Stimulated activated naive CD8-positive, alpha-beta T cell treated with anti-CD3 and anti-CD28 coated beads, Interleukin-15, amount 100 ng/mL, for 72 hours (primary cell): ENCODE data around the gene MYO3B.
"Not testable (repeated sequence)": the region's sequence is repeated elsewhere in the genome, so short reads cannot be mapped to it uniquely, and the experiment has no call there.

Experiments
- ATAC-seq: fragments of 150-1000 bp; cut with Tn5 transposase; 2 replicates; pipeline ENCODE4 v1.10.0; 2021; ENCODE audit warnings: mild to moderate bottlenecking, moderate library complexity
- DNase-seq, 2 donors: peaks; one replicate each; pipeline ENCODE4 v3.0.0; 2021 to 2022
- H3K27ac Mint-ChIP-seq, 2 donors: one replicate each; pipeline ENCODE4 v1.8.0; 2022; ENCODE audit warnings: mild to moderate bottlenecking in 2 of 2, mixed read lengths in 2 of 2, moderate library complexity in 2 of 2
- H3K27me3 Mint-ChIP-seq: one replicate; pipeline ENCODE4 v1.8.0; 2022; ENCODE audit warnings: mixed read lengths
- H3K4me1 Mint-ChIP-seq: one replicate; pipeline ENCODE4 v1.8.0; 2022; ENCODE audit warnings: mild to moderate bottlenecking, mixed read lengths
- H3K4me3 Mint-ChIP-seq, 2 donors: one replicate each; pipeline ENCODE4 v1.8.0; 2022; ENCODE audit warnings: mild to moderate bottlenecking in 2 of 2, mixed read lengths in 2 of 2, moderate library complexity in 1 of 2
- H3K9me3 Mint-ChIP-seq, 2 donors: one replicate each; pipeline ENCODE4 v1.8.0; 2022; ENCODE audit warnings: mixed read lengths in 2 of 2

Gene MYO3B

DNA sequence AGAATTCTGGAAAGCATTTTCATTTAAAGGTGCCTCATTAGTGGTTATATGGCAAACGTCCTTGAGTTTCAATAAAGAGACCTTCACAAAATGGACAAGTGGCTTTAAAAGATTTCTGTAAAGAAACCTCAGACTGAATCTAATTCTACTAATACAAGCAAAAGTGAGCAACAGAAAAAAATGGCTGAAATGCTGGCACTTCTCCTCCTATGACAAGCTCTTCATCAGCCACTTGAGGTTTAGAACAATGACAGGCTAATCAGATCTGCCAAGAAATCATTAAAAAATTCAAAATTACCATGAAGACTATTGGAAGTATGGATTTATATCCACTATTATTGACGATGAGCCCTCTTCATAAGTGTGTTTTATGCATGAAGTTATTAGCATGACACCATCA, 71.8 kb downstream of the MYO3B start:
- H3K9me3 Mint-ChIP-seq = peaks cover 0 to 8% of the 10 kb centered on the region in 2 donors
- peaks cover 48% of the 10 kb centered on the region for H3K27me3 Mint-ChIP-seq
- ATAC-seq (no peak), DNase-seq (no peak)
- H3K4me3 Mint-ChIP-seq = no peak overlapping the region
- no peaks in the 10 kb centered on the region for H3K4me1 Mint-ChIP-seq
- H3K27ac Mint-ChIP-seq = no peak overlapping the region

DNA sequence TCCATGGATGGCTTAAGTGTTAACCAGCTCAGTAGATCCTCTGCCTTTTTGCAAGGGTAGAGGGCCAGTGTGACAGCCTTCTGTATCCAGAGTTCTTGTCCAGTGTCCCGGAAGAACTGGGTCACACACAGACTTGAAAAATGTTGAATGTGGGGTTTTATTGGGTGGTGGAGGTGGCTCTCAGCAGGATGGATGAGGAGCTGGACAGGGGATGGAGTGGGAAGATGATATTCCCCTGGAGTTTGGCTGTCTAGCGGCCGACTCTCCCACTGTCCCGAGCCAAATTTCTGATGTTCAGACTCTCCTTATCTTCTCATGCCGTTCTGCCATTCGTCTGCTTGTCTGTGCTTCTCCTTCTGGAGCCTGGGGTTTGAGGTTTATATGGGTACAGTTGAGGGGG, 72.6 kb downstream of the MYO3B start:
- H3K27me3 Mint-ChIP-seq = peaks cover 51% of the 10 kb centered on the region

DNA sequence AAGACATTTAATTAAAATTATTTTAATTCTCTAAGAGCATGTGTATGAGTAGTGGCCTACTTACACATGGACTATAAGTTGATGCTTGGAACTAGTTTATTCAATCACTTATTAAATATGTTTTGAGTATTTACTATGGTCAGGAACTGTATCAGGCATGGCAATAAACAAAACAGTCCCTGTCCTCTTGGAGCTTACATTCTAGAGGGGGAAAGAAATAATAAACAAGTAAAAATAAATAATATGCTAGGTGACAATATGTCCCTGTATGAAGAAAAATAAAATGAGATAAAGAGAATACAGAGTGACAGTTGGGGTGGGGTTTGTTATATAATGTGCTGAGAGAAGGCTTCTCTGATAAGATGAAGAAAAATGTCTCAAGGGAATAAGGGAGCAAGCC, 74.5 kb downstream of the MYO3B start:
- Mint-ChIP-seq H3K9me3 (peaks cover 0 to 8% of the 10 kb centered on the region in 2 donors), H3K4me3 (no peak overlapping the region), H3K27ac (no peak overlapping the region), H3K27me3 (peaks cover 53% of the 10 kb centered on the region), H3K4me1 (no peaks in the 10 kb centered on the region)
- ATAC-seq (no peak), DNase-seq (no peak)

More for the DNA sequence above, 72.6 kb downstream of the MYO3B start:
- DNase-seq (no peak), ATAC-seq (no peak)
- H3K27ac Mint-ChIP-seq = no peak overlapping the region
- peaks cover 0 to 8% of the 10 kb centered on the region in 2 donors for H3K9me3 Mint-ChIP-seq
- H3K4me1 Mint-ChIP-seq = no peaks in the 10 kb centered on the region
- H3K4me3 Mint-ChIP-seq = no peak overlapping the region

DNA sequence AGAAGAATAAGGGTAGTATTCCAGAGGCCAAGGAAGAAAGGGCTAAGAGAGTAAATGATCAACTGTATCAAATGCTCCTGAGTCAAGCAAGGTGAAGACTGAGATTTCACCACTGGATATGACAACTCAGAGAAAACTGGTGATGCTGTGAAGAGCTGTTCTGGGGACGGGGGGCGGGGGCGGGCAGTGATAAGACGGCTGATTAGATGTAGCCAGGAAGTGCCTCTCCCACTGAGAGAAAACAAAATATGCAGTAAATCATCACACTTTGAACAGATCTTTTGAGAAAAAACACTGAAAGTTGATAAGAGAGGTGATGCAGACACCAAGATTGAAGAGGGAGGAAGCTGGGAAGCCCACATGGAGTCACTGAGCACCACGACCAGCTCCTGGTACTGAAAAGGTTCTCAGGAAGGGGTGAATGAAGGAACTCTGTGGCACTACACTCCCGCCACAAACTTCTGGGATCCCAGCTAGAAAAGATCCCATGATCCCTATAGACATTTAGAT, 75.8 kb downstream of the MYO3B start:
- DNase-seq (no peak), ATAC-seq (no peak)
- Mint-ChIP-seq H3K27me3 (peaks cover 40% of the 10 kb centered on the region), H3K9me3 (peaks cover 0 to 8% of the 10 kb centered on the region in 2 donors), H3K4me3 (no peak overlapping the region), H3K4me1 (no peaks in the 10 kb centered on the region), H3K27ac (no peak overlapping the region)

DNA sequence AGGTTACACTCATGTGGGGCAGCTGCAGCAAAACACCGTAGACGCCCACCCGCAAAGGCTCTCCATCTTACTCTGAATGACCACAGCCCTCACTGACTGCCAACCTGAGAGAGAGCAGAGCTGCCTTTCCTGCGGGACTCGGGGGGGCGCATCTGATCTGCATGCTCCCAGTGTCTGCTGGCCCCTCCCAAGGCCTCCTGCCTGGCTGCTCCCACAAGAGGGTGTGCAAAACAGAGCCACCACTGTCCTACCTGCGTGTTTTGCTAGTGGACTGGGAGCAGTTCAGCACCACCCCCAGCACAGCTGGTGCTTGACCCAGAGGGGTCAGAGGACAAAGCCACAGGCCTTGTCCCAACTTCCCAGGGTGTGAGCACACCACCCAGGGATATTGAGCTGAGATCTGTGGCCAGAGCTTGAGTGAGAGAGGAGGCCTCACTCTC, 76.4 kb downstream of the MYO3B start:
- Mint-ChIP-seq H3K4me3 (no peak overlapping the region), H3K4me1 (no peaks in the 10 kb centered on the region), H3K27ac (no peak overlapping the region), H3K27me3 (peaks cover 35% of the 10 kb centered on the region), H3K9me3 (peaks cover 0 to 8% of the 10 kb centered on the region in 2 donors)
- ATAC-seq (peak; percentile 9), DNase-seq (no peak)

DNA sequence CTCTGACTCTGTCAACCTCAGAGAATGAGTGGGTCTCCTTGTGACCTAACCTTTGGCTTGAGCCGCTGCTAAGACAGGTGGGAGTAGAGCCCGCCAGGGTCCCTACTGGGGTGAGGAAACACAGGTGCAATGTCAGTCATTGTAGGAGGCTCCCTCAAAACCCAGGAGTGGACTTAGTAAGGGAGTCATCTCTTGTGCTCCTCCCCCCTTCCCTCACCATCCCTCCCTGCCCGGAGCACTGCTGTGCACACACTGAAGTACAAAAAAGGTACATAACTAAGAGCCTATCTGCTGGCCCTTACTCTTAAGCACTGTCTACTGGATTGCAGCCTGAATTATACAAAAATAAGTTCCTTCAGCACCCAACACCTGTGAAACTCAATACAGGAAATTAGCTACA, 77.2 kb downstream of the MYO3B start:
- DNase-seq (no peak), ATAC-seq (no peak)
- peaks cover 34% of the 10 kb centered on the region for H3K27me3 Mint-ChIP-seq
- no peaks in the 10 kb centered on the region for H3K4me1 Mint-ChIP-seq
- no peak overlapping the region for H3K27ac Mint-ChIP-seq
- peaks cover 0 to 10% of the 10 kb centered on the region in 2 donors for H3K9me3 Mint-ChIP-seq
- H3K4me3 Mint-ChIP-seq = no peak overlapping the region

DNA sequence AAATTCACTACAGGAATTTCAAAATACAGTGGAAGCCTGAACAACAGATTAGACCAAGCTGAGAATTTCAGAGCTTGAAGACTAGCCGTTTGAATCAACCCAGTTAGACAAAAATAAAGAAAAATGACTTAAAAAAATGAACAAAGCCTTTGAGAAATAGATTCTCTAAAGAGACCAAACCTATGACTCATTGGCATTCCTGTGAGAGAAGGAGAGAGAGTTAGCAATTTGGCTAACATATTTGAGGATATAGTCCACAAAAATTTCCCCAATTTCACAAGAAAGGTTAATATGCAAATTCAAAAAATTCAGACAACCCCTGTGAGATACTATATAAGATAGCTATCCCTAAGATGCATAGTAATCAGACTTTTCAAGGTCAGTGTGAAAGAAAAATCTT, 78.0 kb downstream of the MYO3B start:
- H3K27ac Mint-ChIP-seq = no peak overlapping the region
- peaks cover 34% of the 10 kb centered on the region for H3K27me3 Mint-ChIP-seq

DNA sequence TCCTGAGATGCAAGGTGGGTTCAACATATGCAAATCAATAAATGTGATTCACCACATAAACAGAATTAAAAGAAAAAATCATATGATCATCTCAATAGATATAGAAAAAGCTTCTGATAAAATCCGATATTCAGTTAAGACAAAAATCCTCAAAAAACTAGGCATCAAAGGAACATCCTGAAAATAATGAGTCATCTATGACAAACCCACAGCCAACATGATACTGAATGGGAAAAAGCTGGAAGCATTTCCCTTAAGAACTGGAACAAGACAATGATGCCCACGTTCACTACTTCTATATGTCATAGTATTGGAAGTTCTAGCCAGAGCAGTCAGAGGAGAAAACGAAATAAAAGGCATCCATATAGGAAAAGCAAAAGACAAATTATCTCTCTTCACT, 80.4 kb downstream of the MYO3B start:
- ATAC-seq (no peak), DNase-seq (no peak)
- Mint-ChIP-seq H3K27ac (no peak overlapping the region), H3K4me3 (no peak overlapping the region), H3K9me3 (peaks cover 0 to 27% of the 10 kb centered on the region in 2 donors), H3K4me1 (no peaks in the 10 kb centered on the region), H3K27me3 (peaks cover 25% of the 10 kb centered on the region)

More for the DNA sequence above, 78.0 kb downstream of the MYO3B start:
- H3K4me1 Mint-ChIP-seq = no peaks in the 10 kb centered on the region
- H3K9me3 Mint-ChIP-seq = peaks cover 0 to 16% of the 10 kb centered on the region in 2 donors
- no peak overlapping the region for H3K4me3 Mint-ChIP-seq
- ATAC-seq = no peak
- no peak for DNase-seq

DNA sequence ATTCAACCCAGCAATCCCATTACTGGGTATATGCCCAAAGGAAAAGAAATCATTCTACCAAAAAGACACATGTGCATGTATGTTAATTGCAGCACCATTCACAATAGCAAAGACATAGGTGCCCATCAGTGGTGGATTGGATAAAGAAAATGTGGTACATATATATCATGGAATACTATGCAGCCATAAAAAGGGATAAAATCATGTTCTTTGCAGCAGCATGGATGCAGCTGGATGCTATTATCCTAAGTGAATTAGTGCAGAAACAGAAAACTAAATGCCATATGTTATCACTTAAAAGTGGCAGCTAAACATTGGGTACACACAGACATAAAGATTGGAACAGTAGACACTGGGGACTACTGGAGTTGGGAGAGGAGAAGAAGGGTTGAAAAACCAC, 82.2 kb downstream of the MYO3B start:
- H3K27ac Mint-ChIP-seq = no peak overlapping the region
- no peak overlapping the region for H3K4me3 Mint-ChIP-seq
- H3K4me1 Mint-ChIP-seq = no peaks in the 10 kb centered on the region
- no peak for DNase-seq
- no peak for ATAC-seq
- H3K9me3 Mint-ChIP-seq = peaks cover 0 to 25% of the 10 kb centered on the region in 2 donors
- H3K27me3 Mint-ChIP-seq = peaks cover 7% of the 10 kb centered on the region

DNA sequence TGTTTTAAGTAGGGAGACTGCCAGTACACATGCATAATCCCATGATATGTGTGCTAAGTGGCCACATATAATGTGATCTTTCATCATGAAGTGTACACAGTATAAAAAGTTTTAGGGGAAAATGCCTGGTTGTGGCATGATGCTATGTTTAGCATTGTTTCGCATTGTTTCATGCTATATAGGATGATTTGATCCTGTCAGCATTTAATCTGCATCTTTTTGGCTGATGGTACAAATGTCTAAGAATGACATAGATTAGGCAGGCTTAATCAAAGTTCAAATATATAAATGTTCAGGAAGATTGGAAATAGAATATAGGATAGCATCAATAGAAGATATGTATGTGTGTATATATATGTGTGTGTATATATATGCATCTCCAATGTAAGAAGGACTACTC, 83.6 kb downstream of the MYO3B start:
- no peak for ATAC-seq
- Mint-ChIP-seq H3K4me1 (no peaks in the 10 kb centered on the region), H3K27me3 (no peaks in the 10 kb centered on the region), H3K4me3 (no peak overlapping the region), H3K9me3 (peaks cover 0 to 25% of the 10 kb centered on the region in 2 donors), H3K27ac (no peak overlapping the region)
- no peak for DNase-seq

DNA sequence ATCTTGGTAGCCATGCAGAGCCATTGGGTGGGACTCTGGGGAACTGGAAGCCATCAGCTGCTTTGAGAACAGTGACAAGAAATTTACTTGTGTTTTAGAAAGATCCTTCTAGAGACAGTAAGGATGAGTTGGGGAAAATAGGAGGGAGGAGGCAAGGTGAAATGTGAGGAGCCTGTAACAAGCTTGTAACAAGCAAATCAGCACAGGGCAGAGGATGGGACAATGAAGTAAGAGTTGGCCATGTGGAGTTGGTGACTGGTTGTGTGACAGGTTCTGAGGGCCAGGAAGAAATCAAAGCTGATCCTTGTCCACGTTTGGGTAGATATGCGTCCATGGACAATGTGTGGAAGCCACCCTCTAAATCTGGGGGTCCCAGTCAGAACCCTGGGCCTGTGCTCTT, 84.4 kb downstream of the MYO3B start:
- Mint-ChIP-seq H3K27ac (no peak overlapping the region), H3K27me3 (no peaks in the 10 kb centered on the region)

DNA sequence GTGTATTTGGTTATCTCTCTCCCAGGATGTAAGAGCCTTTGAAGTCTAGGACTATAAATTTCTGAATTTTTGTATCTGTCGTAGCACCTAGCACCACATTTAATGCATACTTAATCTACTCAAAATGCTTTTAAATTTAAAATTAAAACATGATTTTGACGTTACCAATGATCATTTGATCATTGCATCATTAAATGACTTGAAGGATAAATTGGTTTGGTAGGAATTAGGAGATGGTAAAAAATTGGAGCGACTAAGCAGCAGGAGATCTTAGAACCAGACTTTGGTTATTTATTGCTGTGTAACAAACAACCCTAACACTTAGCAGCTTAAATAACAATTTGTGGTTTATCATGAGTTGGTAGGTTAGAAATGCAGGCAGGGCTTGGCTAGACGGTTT, 84.9 kb downstream of the MYO3B start:
- no peaks in the 10 kb centered on the region for H3K27me3 Mint-ChIP-seq
- H3K4me1 Mint-ChIP-seq = no peaks in the 10 kb centered on the region
- no peak overlapping the region for H3K27ac Mint-ChIP-seq
- peaks cover 0 to 25% of the 10 kb centered on the region in 2 donors for H3K9me3 Mint-ChIP-seq
- H3K4me3 Mint-ChIP-seq = no peak overlapping the region
- DNase-seq (no peak), ATAC-seq (no peak)

More for the DNA sequence above, 84.4 kb downstream of the MYO3B start:
- no peak for ATAC-seq
- DNase-seq = no peak
- Mint-ChIP-seq H3K9me3 (peaks cover 0 to 25% of the 10 kb centered on the region in 2 donors), H3K4me3 (no peak overlapping the region), H3K4me1 (no peaks in the 10 kb centered on the region)

DNA sequence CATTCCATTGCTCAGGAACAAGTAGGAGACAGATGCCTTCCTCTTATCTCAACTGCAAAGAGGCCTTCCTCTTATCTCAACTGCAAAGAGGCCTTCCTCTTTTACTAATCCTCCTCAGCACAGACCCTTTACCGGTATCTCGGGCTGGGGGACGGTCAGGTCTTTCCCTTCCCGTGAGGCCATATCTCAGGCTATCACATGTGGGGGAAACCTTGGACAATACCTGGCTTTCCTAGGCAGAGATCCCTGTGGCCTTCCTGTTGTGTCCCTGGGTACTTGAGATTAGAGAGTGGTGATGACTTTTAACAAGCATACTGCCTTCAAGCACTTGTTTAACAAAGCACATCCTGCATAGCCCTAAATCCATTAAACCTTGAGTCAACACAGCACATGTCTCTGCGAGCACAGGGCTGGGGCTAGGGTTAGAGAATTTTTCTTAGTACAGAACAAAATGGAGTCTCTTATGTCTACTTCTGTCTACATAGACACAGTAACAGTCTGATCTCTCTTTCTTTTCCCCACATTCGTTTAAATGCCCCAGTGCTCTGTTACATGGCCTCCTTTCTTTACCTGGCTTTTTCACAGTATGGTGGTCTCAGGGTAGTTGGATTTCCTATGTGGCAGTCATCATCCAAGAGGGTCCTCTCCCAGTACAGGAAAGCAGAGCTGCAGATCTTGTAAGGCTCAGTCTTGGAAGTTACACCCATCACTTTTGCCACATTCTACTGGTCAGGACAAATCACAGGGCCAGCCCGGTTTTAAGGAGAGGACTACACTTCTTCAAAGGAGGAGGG, 86.0 kb downstream of the MYO3B start:
- not testable (repeated sequence) for H3K27me3 Mint-ChIP-seq, H3K4me1 Mint-ChIP-seq, DNase-seq, ATAC-seq, H3K27ac Mint-ChIP-seq, H3K4me3 Mint-ChIP-seq
- peaks cover 0 to 25% of the 10 kb centered on the region in 2 donors for H3K9me3 Mint-ChIP-seq

DNA sequence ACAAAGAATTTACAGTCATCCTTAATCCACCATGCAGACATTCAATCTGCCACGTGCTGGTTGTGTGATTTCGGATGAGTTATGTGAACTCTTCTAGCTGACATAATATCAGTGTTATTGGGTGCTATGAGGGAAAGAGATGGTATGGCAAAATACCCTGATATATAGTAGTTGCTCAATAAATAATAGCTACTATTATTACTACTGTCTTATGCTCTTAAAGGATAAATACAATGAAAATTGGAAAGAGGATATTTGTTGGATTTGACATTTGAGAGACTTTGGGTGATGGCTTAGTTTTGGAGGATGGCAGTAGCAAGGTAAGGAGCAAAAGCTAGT, 86.5 kb downstream of the MYO3B start:
- Mint-ChIP-seq H3K27ac (no peak overlapping the region), H3K4me3 (no peak overlapping the region), H3K27me3 (no peaks in the 10 kb centered on the region), H3K9me3 (peaks cover 0 to 25% of the 10 kb centered on the region in 2 donors), H3K4me1 (no peaks in the 10 kb centered on the region)
- DNase-seq = no peak
- ATAC-seq = no peak

DNA sequence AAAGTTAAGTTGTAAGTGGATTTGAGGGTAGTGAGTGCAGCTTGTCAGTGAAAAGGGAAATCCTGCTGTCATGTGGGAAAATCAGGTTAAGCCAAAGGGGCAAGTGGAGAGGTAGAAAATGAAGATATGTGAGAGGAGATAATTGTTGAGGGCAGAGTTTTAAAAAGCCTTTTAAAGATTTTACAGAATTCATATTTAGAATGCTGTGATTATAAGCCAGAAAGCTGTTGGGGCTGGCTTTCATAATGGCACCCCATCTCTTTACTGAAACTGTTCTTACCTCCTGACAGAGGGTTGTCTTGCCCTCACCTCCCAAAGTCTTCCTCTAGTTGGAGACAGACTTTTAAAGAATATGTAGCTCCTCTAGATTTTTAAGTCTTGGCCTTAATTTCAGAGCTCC, 86.9 kb downstream of the MYO3B start:
- H3K4me3 Mint-ChIP-seq = no peak overlapping the region
- DNase-seq = no peak
- peaks cover 0 to 25% of the 10 kb centered on the region in 2 donors for H3K9me3 Mint-ChIP-seq
- no peak overlapping the region for H3K27ac Mint-ChIP-seq
- ATAC-seq = no peak
- H3K4me1 Mint-ChIP-seq = no peaks in the 10 kb centered on the region
- H3K27me3 Mint-ChIP-seq = no peaks in the 10 kb centered on the region

DNA sequence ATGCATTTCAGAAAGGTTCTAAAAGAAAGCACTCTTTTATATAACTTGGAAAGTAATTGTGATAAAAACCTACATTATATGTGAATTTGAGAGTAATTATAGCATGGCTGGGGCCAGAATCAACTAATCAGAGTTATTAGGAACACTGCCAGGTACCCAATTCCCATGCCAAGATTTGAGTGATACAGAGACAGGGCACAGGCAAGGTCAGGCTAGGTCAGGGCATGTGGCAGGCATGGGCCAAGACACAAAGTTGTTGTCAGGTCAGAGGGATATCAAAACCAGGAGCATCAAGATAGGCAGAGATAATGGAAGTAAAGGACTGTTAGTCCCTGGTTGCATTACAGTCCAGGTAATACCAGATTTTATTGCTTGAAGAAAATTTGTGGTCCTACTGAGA, 87.4 kb downstream of the MYO3B start:
- no peak for DNase-seq
- no peaks in the 10 kb centered on the region for H3K4me1 Mint-ChIP-seq
- ATAC-seq = no peak
- no peak overlapping the region for H3K27ac Mint-ChIP-seq
- no peaks in the 10 kb centered on the region for H3K27me3 Mint-ChIP-seq
- H3K9me3 Mint-ChIP-seq = peaks cover 0 to 21% of the 10 kb centered on the region in 2 donors
- H3K4me3 Mint-ChIP-seq = no peak overlapping the region

DNA sequence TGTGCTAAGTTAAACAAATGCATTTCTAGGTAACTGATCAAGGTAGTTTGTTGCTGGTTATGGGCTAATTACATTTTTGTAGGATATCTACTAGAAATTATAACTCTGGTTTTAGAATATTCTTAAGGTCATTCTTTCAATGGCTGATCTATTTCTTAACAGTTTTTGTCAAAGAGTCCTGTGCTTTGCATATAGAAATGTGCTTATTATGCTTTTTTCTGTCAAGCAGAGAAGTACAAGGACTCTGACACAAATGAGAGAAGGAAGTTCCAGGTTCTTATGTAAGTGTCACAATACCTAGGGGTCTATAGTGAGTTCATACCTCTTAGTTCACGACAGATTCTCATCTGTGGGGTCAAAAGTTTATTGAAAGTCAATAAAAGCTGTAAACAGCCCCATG, 88.4 kb downstream of the MYO3B start:
- DNase-seq (no peak), ATAC-seq (no peak)
- Mint-ChIP-seq H3K27me3 (no peaks in the 10 kb centered on the region), H3K4me1 (no peaks in the 10 kb centered on the region), H3K9me3 (peaks cover 0 to 18% of the 10 kb centered on the region in 2 donors), H3K4me3 (no peak overlapping the region), H3K27ac (no peak overlapping the region)
